OCI-LY3 (cell line): ENCODE results near the gene FMNL2.

ENCODE experiments used
- H2AFZ ChIP-seq: fragments of 200-600, 300-600 bp; shearing (Covaris generic); 2 replicates; pipeline ENCODE4 v1.6.0; 2014; ENCODE audit warnings: antibody characterized with exemption, low read depth, low read length
- H3K27ac ChIP-seq: fragments of 200-600, 300-600 bp; sonication (generic); 2 replicates; pipeline ENCODE4 v1.5.1; 2014; ENCODE audit warnings: mild to moderate bottlenecking, low read length, moderate library complexity, mixed read lengths
- H3K27me3 ChIP-seq: fragments of 200-600, 300-600 bp; sonication (generic); 2 replicates; pipeline ENCODE4 v1.6.1; 2014; ENCODE audit warnings: low read depth, low read length, mixed read lengths
- H3K36me3 ChIP-seq: fragments of 200-600, 300-600 bp; sonication (generic); replicated peaks from 2 replicates; pipeline ENCODE3; 2014; ENCODE audit warnings: low read depth, low read length, mixed read lengths
- H3K4me1 ChIP-seq: fragments of 300-600, 200-600 bp; sonication (generic); 2 replicates; pipeline ENCODE4 v1.6.1; 2014; ENCODE audit warnings: low read length, mixed read lengths
- H3K4me2 ChIP-seq: fragments of 200-600, 300-600 bp; sonication (generic); 2 replicates; pipeline ENCODE4 v1.6.1; 2014; ENCODE audit warnings: low read length, mixed read lengths
- H3K4me3 ChIP-seq: fragments of 300-600, 200-600 bp; sonication (generic); 2 replicates; pipeline ENCODE4 v1.5.1; 2014; ENCODE audit warnings: antibody characterized with exemption, mild to moderate bottlenecking, low read length, moderate library complexity
- H3K79me2 ChIP-seq: fragments of 300-600, 200-600 bp; shearing (Covaris generic); 2 replicates; pipeline ENCODE4 v1.6.1; 2014; ENCODE audit warnings: mild to moderate bottlenecking, low read length, mixed read lengths
- H3K9ac ChIP-seq: fragments of 300-600, 200-600 bp; shearing (Covaris generic); 2 replicates; pipeline ENCODE4 v1.6.0; 2014; ENCODE audit warnings: mild to moderate bottlenecking, low read length, moderate library complexity
- H3K9me3 ChIP-seq: fragments of 200-600, 300-600 bp; shearing (Covaris generic); 2 replicates; pipeline ENCODE4 v1.6.1; 2014; ENCODE audit warnings: low read length, mixed read lengths; ENCODE audit not compliant: insufficient read depth
- H4K20me1 ChIP-seq: fragments of 200-600, 300-600 bp; sonication (generic); 2 replicates; pipeline ENCODE4 v1.6.1; 2016; ENCODE audit warnings: low read length, mixed read lengths; ENCODE audit not compliant: insufficient read depth
- EZH2phosphoT487 ChIP-seq: fragments of 200-600 bp; shearing (Covaris generic); IDR thresholded peaks from 2 replicates; pipeline ENCODE4 v1.6.1; 2018; ENCODE audit warnings: antibody characterized with exemption, mixed run types, low read depth
- TF ChIP-seq, protein P1 (sequence below): fragments of 200-600, 300-600 bp; sonication (generic); IDR thresholded peaks from 2 replicates; pipeline ENCODE4 v1.5.1; 2014; ENCODE audit warnings: antibody characterized with exemption, low read length, low read depth

Gene FMNL2

DNA sequence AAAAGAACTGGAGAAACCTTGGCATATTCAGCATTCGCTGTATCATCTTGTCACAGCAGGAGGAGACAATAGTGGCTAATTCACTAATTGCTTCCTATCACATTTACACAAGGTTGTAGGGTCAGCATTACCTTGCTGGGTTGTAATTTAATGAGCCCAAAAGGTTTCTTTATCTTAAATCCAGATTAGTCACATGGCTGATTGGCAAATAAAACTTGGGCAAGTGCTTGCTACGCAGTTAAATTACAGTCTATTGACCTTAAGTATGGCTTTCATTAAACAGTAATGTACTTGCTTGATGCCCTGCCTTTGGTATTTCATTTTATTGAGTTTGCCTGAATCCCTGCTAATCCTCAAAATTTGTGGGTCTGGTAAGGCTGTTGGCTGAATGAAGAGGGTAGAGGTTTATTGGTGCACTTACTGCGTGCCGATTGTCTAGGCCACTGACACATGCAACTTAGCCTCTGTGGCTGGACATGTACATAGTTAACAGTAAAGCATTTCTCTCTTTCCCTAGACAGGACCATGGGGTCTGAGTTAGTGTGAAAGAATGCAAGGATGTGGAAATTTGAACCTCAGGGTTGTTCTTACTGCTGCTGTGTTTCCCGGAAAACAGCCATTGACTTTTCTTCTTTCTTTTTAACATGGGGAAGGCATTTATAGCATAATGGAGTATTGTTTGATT, 34.3 kb downstream of the FMNL2 start:
- no peak overlapping the region for H3K4me2 ChIP-seq
- H3K4me1 ChIP-seq, result peaks cover 31% of the 10 kb centered on the region
- H3K9me3 ChIP-seq, result no peaks in the 10 kb centered on the region
- no peaks in the 10 kb centered on the region for H4K20me1 ChIP-seq
- H2AFZ ChIP-seq, result no peak overlapping the region
- H3K36me3 ChIP-seq, result no peaks in the 10 kb centered on the region
- H3K9ac ChIP-seq, result no peak overlapping the region
- no peak overlapping the region for H3K4me3 ChIP-seq
- no peak overlapping the region for H3K27ac ChIP-seq
- peaks cover 11% of the 10 kb centered on the region; the same call in 1 of the 2 replicates for H3K27me3 ChIP-seq
- H3K79me2 ChIP-seq, result no peaks in the 10 kb centered on the region
- TF ChIP-seq, protein P1, sequence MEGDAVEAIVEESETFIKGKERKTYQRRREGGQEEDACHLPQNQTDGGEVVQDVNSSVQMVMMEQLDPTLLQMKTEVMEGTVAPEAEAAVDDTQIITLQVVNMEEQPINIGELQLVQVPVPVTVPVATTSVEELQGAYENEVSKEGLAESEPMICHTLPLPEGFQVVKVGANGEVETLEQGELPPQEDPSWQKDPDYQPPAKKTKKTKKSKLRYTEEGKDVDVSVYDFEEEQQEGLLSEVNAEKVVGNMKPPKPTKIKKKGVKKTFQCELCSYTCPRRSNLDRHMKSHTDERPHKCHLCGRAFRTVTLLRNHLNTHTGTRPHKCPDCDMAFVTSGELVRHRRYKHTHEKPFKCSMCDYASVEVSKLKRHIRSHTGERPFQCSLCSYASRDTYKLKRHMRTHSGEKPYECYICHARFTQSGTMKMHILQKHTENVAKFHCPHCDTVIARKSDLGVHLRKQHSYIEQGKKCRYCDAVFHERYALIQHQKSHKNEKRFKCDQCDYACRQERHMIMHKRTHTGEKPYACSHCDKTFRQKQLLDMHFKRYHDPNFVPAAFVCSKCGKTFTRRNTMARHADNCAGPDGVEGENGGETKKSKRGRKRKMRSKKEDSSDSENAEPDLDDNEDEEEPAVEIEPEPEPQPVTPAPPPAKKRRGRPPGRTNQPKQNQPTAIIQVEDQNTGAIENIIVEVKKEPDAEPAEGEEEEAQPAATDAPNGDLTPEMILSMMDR, result no peak
- no peak for TF ChIP-seq EZH2phosphoT487

DNA sequence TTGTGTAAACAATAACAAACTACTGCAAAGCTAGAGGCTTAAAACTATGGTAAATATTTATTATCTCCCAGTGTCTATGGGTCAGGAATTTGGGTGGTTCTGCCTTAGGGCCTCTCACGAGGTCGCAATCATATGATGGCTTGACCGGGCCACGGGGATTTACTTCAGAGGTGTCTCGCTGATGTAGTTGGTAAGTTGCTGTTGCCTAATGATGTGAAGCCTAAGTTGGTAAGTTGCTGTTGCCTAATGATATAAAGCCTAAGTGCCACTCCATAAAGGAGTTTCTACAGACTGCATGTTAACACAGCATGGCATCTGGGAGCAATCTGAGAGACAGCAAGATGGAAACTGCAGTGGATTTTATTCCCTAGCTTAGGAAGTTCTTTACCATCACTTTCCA, 35.8 kb downstream of the FMNL2 start:
- Histone ChIP-seq H3K79me2 (no peaks in the 10 kb centered on the region), H3K4me2 (no peak overlapping the region), H3K27me3 (0 out of 2 replicates have a peak, but pooled peaks cover 5% of the 10 kb centered on the region), H3K9me3 (no peaks in the 10 kb centered on the region), H4K20me1 (no peaks in the 10 kb centered on the region), H3K4me3 (no peak overlapping the region), H3K27ac (no peak overlapping the region), H2AFZ (no peak overlapping the region), H3K9ac (no peak overlapping the region), H3K36me3 (no peaks in the 10 kb centered on the region), H3K4me1 (peaks cover 22% of the 10 kb centered on the region)
- TF ChIP-seq EZH2phosphoT487, result no peak
- TF ChIP-seq, protein P1, result no peak

DNA sequence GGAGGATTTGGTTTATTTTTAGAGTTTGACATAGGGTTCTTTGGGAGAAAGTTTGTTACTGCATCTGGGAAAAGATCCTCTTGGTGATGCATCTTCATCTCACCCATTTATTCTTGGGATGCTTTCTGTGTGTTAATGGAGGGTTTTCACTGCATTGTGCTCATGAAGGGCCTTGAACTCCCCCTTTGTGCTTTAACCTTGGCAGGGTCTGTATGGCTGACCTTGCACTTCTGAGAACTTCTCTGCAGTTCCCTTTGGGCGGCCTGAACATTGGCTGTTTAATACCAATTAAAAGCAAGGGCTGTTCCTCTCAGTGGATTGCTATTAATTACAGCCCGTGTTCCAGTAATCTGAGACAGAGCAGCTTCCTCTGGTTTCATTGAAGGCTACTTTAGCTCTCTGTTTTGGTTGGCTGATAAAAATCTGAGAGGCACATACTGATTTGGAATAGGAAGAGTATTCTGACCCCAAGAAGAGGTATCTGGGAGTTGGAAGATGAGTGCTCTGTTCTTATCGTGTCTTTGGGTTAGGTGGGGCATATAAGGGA, 37.5 kb downstream of the FMNL2 start:
- H3K79me2 ChIP-seq, result no peaks in the 10 kb centered on the region
- no peaks in the 10 kb centered on the region for H4K20me1 ChIP-seq

DNA sequence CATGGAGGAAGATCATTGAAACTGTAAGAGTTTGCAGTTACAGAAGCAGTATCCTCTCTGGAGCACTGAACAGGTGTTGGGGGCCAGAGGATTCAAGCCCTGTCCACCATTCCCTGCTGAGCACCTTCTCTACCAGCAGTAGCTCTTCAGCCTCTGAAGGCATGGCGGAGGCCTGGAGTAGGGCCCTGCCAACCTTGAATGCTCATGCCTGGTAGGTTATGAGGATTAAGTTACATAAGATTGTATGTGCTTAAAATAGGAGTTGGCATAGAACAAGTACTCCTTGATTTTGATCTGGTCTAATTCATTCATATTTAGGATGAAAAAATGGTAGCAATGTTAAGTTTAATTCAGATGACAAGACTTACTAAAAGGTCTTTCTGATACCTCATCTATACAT, 40.2 kb downstream of the FMNL2 start:
- no peak overlapping the region for H3K9ac ChIP-seq
- H3K4me3 ChIP-seq, result no peak overlapping the region
- no peak overlapping the region for H3K27ac ChIP-seq
- H4K20me1 ChIP-seq, result no peaks in the 10 kb centered on the region
- no peak overlapping the region for H2AFZ ChIP-seq
- no peak for TF ChIP-seq EZH2phosphoT487
- TF ChIP-seq, protein P1, result no peak
- no peaks in the 10 kb centered on the region; the same call in 1 of the 2 replicates for H3K27me3 ChIP-seq
- H3K9me3 ChIP-seq, result no peaks in the 10 kb centered on the region
- no peaks in the 10 kb centered on the region for H3K36me3 ChIP-seq
- peaks cover 13% of the 10 kb centered on the region for H3K4me1 ChIP-seq
- H3K4me2 ChIP-seq, result no peak overlapping the region
- H3K79me2 ChIP-seq, result no peaks in the 10 kb centered on the region

More for the DNA sequence above, 37.5 kb downstream of the FMNL2 start:
- Histone ChIP-seq H3K27me3 (0 out of 2 replicates have a peak, but pooled peaks cover 5% of the 10 kb centered on the region), H2AFZ (no peak overlapping the region), H3K4me2 (no peak overlapping the region), H3K36me3 (no peaks in the 10 kb centered on the region), H3K4me1 (peaks cover 11% of the 10 kb centered on the region), H3K4me3 (no peak overlapping the region), H3K9ac (no peak overlapping the region), H3K27ac (no peak overlapping the region), H3K9me3 (no peaks in the 10 kb centered on the region)
- TF ChIP-seq, protein P1, result no peak
- no peak for TF ChIP-seq EZH2phosphoT487
